Esophagus squamous epithelium (tissue), 4 donors: ENCODE results near the gene ANKRD52.

Source experiments
- POLR2A ChIP-seq, 4 donors: fragments of 450-650 bp; IDR thresholded peaks; one replicate each; pipeline ENCODE4 v1.6.1; 2017; ENCODE audit warnings: antibody characterized with exemption in 4 of 4, mild to moderate bottlenecking in 4 of 4, moderate library complexity in 3 of 4
- TF ChIP-seq, protein P1 (sequence below), 6 experiments: fragments of 450-650 bp in 4 of 6; fragments of 200-600 bp in 2 of 6; sonication (generic) in 2 of 6; IDR thresholded peaks; one replicate each; pipeline ENCODE4 v1.5.1; 2016 to 2019; ENCODE audit warnings: antibody characterized with exemption in 6 of 6, mild to moderate bottlenecking in 4 of 6, moderate library complexity in 4 of 6

DNA sequence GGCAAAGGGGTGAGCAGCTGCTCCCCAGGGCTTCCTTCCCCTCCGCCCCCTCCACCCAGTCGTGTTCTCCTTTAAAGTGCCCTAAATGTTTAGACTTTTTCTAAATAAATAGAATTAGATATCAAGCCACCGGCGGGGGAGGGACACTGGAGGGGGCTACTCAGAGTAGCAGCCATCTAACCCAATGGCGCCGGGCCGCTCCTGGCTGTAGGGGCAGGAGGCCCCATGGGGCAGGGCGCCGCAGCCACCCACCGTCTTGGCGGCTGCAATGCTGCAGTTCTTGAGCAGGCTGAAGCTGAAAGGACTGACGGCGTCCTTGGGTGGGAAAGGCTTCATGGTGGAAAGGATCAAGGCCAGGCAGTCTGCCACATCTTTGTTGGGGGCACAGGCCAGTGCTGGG, 15.2 kb downstream of the ANKRD52 start:
- TF ChIP-seq, protein P1, sequence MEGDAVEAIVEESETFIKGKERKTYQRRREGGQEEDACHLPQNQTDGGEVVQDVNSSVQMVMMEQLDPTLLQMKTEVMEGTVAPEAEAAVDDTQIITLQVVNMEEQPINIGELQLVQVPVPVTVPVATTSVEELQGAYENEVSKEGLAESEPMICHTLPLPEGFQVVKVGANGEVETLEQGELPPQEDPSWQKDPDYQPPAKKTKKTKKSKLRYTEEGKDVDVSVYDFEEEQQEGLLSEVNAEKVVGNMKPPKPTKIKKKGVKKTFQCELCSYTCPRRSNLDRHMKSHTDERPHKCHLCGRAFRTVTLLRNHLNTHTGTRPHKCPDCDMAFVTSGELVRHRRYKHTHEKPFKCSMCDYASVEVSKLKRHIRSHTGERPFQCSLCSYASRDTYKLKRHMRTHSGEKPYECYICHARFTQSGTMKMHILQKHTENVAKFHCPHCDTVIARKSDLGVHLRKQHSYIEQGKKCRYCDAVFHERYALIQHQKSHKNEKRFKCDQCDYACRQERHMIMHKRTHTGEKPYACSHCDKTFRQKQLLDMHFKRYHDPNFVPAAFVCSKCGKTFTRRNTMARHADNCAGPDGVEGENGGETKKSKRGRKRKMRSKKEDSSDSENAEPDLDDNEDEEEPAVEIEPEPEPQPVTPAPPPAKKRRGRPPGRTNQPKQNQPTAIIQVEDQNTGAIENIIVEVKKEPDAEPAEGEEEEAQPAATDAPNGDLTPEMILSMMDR (IDR thresholded peaks at IDR 0.05), result no peak
- TF ChIP-seq POLR2A (IDR thresholded peaks at IDR 0.05), result no peak
